HG02981 (cell line): ENCODE data around the gene EIF3K.
"Not testable (repeated sequence)": the region's sequence is repeated elsewhere in the genome, so short reads cannot be mapped to it uniquely, and the experiment has no call there.

Experiments used
- ATAC-seq: cut with Tn5 transposase; IDR thresholded peaks from one replicate; pipeline ENCODE4 v1.9.1; 2021; ENCODE audit warnings: mild to moderate bottlenecking, moderate library complexity; ENCODE audit not compliant: unreplicated experiment

EIF3K gene

GRCh38 chr19:38618590-38619360, at the start of gene EIF3K:
TSS of gene EIF3K (plus strand) at chr19:38619188. CDS start at chr19:38619269, 81 bp downstream.
- peak; percentile 49 for ATAC-seq

GRCh38 chr19:38569368-38569983, 49.5 kb upstream of the EIF3K start:
- no peak for ATAC-seq

GRCh38 chr19:38571682-38572081, 47.3 kb upstream of the EIF3K start:
- no peak for ATAC-seq

- no peak for ATAC-seq
These were observed 41.2 kb upstream of the EIF3K start for GRCh38 chr19:38577826-38578225.

GRCh38 chr19:38579304-38579703, 39.7 kb upstream of the EIF3K start:
- ATAC-seq: not testable (repeated sequence)

- ATAC-seq: no peak
These were observed 38.9 kb upstream of the EIF3K start for GRCh38 chr19:38580080-38580479.

GRCh38 chr19:38583219-38583984, 35.6 kb upstream of the EIF3K start:
- ATAC-seq: no peak

GRCh38 chr19:38583985-38584305, 35.0 kb upstream of the EIF3K start:
- no peak for ATAC-seq

- no peak for ATAC-seq
These were observed 31.4 kb upstream of the EIF3K start for GRCh38 chr19:38587562-38587961.

- no peak for ATAC-seq
These were observed 30.9 kb upstream of the EIF3K start for GRCh38 chr19:38588041-38588440.

GRCh38 chr19:38592940-38593339, 26.0 kb upstream of the EIF3K start:
- no peak for ATAC-seq

GRCh38 chr19:38596057-38596981, 22.7 kb upstream of the EIF3K start:
- no peak for ATAC-seq

- ATAC-seq: no peak
These were observed 21.9 kb upstream of the EIF3K start for GRCh38 chr19:38597075-38597474.

GRCh38 chr19:38599722-38600121, 19.3 kb upstream of the EIF3K start:
- no peak for ATAC-seq

GRCh38 chr19:38602856-38603255, 16.1 kb upstream of the EIF3K start:
- not testable (repeated sequence) for ATAC-seq

GRCh38 chr19:38606131-38606530, 12.9 kb upstream of the EIF3K start:
- ATAC-seq: no peak

- no peak for ATAC-seq
These were observed 4.7 kb upstream of the EIF3K start for GRCh38 chr19:38614289-38614688.

GRCh38 chr19:38615007-38615581, 3.9 kb upstream of the EIF3K start:
- ATAC-seq: no peak

- ATAC-seq: no peak
These were observed 2.7 kb upstream of the EIF3K start for GRCh38 chr19:38616265-38616664.

- no peak for ATAC-seq
These were observed 1.7 kb upstream of the EIF3K start for GRCh38 chr19:38617283-38617763.
